SH-SY5Y (cell line): ENCODE data around the gene BRD4.
A peak's percentile ranks its signal among the peaks of the same experiment; 100 is the strongest.

Experiments
- GATA2 ChIP-seq: IDR thresholded peaks from 2 replicates; pipeline ENCODE4 v1.6.1; 2011; ENCODE audit warnings: mild to moderate bottlenecking, low read depth, low read length
- GATA3 ChIP-seq: IDR thresholded peaks from 2 replicates; pipeline ENCODE4 v1.6.1; 2011; ENCODE audit warnings: low read depth, mild to moderate bottlenecking, low read length, moderate library complexity

DNA sequence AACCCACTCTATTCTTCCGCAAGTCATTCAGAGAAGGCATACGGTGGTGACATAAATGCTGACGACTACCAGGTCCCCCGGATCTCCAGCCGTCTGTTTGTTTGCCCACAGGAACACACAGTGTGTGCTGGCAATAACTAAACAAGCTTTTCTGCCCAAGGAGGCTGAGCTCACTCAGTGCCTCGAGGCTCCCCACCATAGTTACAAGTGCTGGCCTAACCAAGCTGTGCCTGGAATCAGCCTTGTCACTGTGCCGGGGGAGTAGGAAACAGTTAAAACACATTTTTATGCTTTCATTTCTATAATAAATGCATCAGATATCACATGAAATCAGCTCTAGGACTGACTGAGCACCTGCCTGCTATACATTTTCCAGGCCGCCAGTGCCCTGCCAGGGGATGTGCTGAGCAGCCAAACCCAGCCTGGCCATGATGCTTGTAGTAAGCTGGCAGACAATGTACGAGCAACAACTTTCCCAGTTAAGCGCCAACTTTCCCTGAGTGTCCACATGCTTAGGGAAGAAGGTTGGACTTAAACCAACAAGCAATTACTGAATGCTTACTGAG, 28.1 kb downstream of the BRD4 start:
- TF ChIP-seq GATA3 (no peak), GATA2 (peak; percentile 55)
